ENCODE measurements around the gene HOXA5.

The HOXA5 gene

GRCh38 chr7:27105301-27106031 is 38.0 kb downstream of the HOXA5 start:
- DNase-seq (ENCODE audit: low read depth): no peak

GRCh38 chr7:27104341-27105058 is 39.0 kb downstream of the HOXA5 start:
- DNase-seq (ENCODE audit: low read depth): no peak

GRCh38 chr7:27103489-27104226 is 39.8 kb downstream of the HOXA5 start:
- no peak for DNase-seq (ENCODE audit: low read depth)

- DNase-seq (ENCODE audit: low read depth): no peak
These were observed 40.7 kb downstream of the HOXA5 start, which contains the start of gene HOXA2 for GRCh38 chr7:27102581-27103442. HOXA2 (minus strand) TSS chr7:27102683; CDS start chr7:27102500, 183 bp downstream.

GRCh38 chr7:27101957-27102580 is 41.4 kb downstream of the HOXA5 start:
- no peak for DNase-seq (ENCODE audit: low read depth)

GRCh38 chr7:27101171-27101956 is 42.1 kb downstream of the HOXA5 start:
- no peak for DNase-seq (ENCODE audit: low read depth)

- no peak for DNase-seq (ENCODE audit: low read depth)
These were observed 42.7 kb downstream of the HOXA5 start for GRCh38 chr7:27100694-27101170.

GRCh38 chr7:27099453-27100370 is 43.8 kb downstream of the HOXA5 start:
- DNase-seq (ENCODE audit: low read depth): no peak

- no peak for DNase-seq (ENCODE audit: low read depth)
These were observed 44.7 kb downstream of the HOXA5 start for GRCh38 chr7:27098578-27099451.

GRCh38 chr7:27097686-27098577 is 45.5 kb downstream of the HOXA5 start:
- no peak for DNase-seq (ENCODE audit: low read depth)

GRCh38 chr7:27096768-27097514 is 46.5 kb downstream of the HOXA5 start:
- DNase-seq (ENCODE audit: low read depth): no peak

- peak; percentile 42 for DNase-seq (ENCODE audit: low read depth)
These were observed 47.3 kb downstream of the HOXA5 start, which contains the start of gene HOXA1 for GRCh38 chr7:27095897-27096767. HOXA1 (minus strand) TSS chr7:27096000; CDS start chr7:27095912, 88 bp downstream.

- DNase-seq (ENCODE audit: low read depth): no peak
These were observed 48.2 kb downstream of the HOXA5 start for GRCh38 chr7:27095050-27095896.

- DNase-seq (ENCODE audit: low read depth): no peak
These were observed 49.0 kb downstream of the HOXA5 start for GRCh38 chr7:27094304-27095049.

All from fibroblast of gingiva (primary cell).